OCI-LY3 (cell line): ENCODE results near the gene NAV2.

ENCODE experiments used
- EZH2phosphoT487 ChIP-seq: fragments of 200-600 bp; shearing (Covaris generic); IDR thresholded peaks from 2 replicates; pipeline ENCODE4 v1.6.1; 2018; ENCODE audit warnings: antibody characterized with exemption, mixed run types, low read depth
- TF ChIP-seq, protein P1 (sequence below): fragments of 200-600, 300-600 bp; sonication (generic); IDR thresholded peaks from 2 replicates; pipeline ENCODE4 v1.5.1; 2014; ENCODE audit warnings: antibody characterized with exemption, low read length, low read depth

DNA sequence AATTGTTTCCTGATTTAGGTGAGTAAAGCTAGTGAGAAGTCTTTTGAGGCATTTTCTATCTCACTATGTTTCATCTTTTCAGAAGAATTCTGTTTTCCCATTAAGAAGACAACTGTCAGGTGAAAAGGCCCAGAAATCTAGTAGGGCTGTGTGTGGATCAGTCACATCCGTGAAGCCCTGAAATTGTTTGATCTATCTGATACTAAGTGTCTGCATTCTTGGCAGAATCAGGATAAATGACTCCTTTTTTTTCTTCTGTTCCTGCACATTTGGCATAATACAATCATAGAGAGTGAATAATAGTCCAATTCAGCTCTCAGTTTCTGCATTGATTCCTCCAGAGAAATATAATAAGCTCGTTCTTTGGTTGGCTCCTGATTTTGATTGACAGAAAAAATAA, 208.3 kb downstream of the NAV2 start:
- TF ChIP-seq, protein P1, sequence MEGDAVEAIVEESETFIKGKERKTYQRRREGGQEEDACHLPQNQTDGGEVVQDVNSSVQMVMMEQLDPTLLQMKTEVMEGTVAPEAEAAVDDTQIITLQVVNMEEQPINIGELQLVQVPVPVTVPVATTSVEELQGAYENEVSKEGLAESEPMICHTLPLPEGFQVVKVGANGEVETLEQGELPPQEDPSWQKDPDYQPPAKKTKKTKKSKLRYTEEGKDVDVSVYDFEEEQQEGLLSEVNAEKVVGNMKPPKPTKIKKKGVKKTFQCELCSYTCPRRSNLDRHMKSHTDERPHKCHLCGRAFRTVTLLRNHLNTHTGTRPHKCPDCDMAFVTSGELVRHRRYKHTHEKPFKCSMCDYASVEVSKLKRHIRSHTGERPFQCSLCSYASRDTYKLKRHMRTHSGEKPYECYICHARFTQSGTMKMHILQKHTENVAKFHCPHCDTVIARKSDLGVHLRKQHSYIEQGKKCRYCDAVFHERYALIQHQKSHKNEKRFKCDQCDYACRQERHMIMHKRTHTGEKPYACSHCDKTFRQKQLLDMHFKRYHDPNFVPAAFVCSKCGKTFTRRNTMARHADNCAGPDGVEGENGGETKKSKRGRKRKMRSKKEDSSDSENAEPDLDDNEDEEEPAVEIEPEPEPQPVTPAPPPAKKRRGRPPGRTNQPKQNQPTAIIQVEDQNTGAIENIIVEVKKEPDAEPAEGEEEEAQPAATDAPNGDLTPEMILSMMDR: no peak
- no peak for TF ChIP-seq EZH2phosphoT487
